Esophagus squamous epithelium (tissue), 5 donors: ENCODE results near the gene NUBP1. TPM values are rescaled to one million over a fixed set of nuclear protein-coding genes. Genes with fewer than 3 reads are reported as not detected.
A peak's percentile ranks its signal among the peaks of the same experiment; 100 is the strongest.
"Not testable (repeated sequence)": the region's sequence is repeated elsewhere in the genome, so short reads cannot be mapped to it uniquely, and the experiment has no call there.

Source experiments
- DNase-seq: peaks from one replicate; lab custom pipeline; 2025; lab: John Stamatoyannopoulos, UW
- H3K27ac ChIP-seq, 4 donors: fragments of 200-600 bp; sonication (generic); one replicate each; pipeline ENCODE4 v1.5.1; 2016 to 2019; ENCODE audit warnings: mild to moderate bottlenecking in 1 of 4
- H3K27me3 ChIP-seq, 4 donors: fragments of 200-600 bp; sonication (generic); 1 replicate in 3 of 4; 2 replicates in 1 of 4; pipeline versions ENCODE4 v1.5.1 to v1.6.0; 2017 to 2021; ENCODE audit warnings: antibody characterized with exemption in 1 of 4
- H3K36me3 ChIP-seq, 3 donors: fragments of 200-600 bp; sonication (generic); one replicate each; pipeline ENCODE4 v1.5.1; 2016 to 2019
- H3K4me1 ChIP-seq, 3 donors: fragments of 200-600 bp; sonication (generic); one replicate each; pipeline ENCODE4 v1.5.1; 2017 to 2019
- H3K4me3 ChIP-seq, 4 donors: fragments of 200-600 bp; sonication (generic); 1 replicate in 3 of 4; 2 replicates in 1 of 4; pipeline ENCODE4 v1.5.1; 2016 to 2019; ENCODE audit warnings: mild to moderate bottlenecking in 2 of 4, moderate library complexity in 1 of 4
- H3K9me3 ChIP-seq, 3 donors: fragments of 200-600 bp; sonication (generic); one replicate each; pipeline ENCODE4 v1.5.1; 2016 to 2019
- CTCF ChIP-seq, 6 experiments: fragments of 450-650 bp in 4 of 6; fragments of 200-600 bp in 2 of 6; sonication (generic) in 2 of 6; IDR thresholded peaks; one replicate each; pipeline ENCODE4 v1.5.1; 2016 to 2019; ENCODE audit warnings: antibody characterized with exemption in 6 of 6, mild to moderate bottlenecking in 4 of 6, moderate library complexity in 4 of 6
- POLR2A ChIP-seq, 4 donors: fragments of 450-650 bp; IDR thresholded peaks; one replicate each; pipeline ENCODE4 v1.6.1; 2017; ENCODE audit warnings: antibody characterized with exemption in 4 of 4, mild to moderate bottlenecking in 4 of 4, moderate library complexity in 3 of 4
- WGBS, 2 donors: methylation state at CpG; one replicate each; pipeline ENCODE4 v1.1.5; 2018; 5-methylcytosine and 5-hydroxymethylcytosine counted together
- intact Hi-C: fragments of 100-400 bp; cut with DNase I; formaldehyde crosslinking; loops from one replicate; pipeline ENCODE4 v1.15.0; 2022
- total RNA-seq, 4 donors: library from RNA; depleted of rRNA; stranded (reverse); fragments of >200 nt; gene quantifications; one replicate each; pipeline ENCODE4 v1.1.0, GENCODE V29; 2016
- donor health status: DM: yes; HTN: yes; CAD: no.

NUBP1 gene
- total RNA-seq, 4 donors from 2014 or later, result 18.9 to 25.6 (median 21.1) TPM

GRCh38 chr16:10737068-10737625 lies 6.5 kb upstream of the NUBP1 start:
- Histone ChIP-seq H3K4me3 (peak overlapping the region in 1 of 4 donors; percentile 16), H3K9me3 (no peaks in the 10 kb centered on the region)
- 27 to 34% methylated on average over 12 of the region's 12 CpGs for WGBS, 2 donors

GRCh38 chr16:10738231-10739077 lies 5.2 kb upstream of the NUBP1 start:
- TF ChIP-seq CTCF (IDR thresholded peaks at IDR 0.05) (no peak), POLR2A (IDR thresholded peaks at IDR 0.05) (no peak)
- intact Hi-C loops, result no loop called here
- no peak for DNase-seq

More at GRCh38 chr16:10737068-10737625, 6.5 kb upstream of the NUBP1 start:
- no peak for DNase-seq
- intact Hi-C loops, result loop anchor here (2.0 kb wide), 1 partner anchor 214 kb away; no protein-coding TSS in a partner anchor
- H3K27me3 ChIP-seq, result no peaks in the 10 kb centered on the region
- TF ChIP-seq CTCF (IDR thresholded peaks at IDR 0.05) (peak; percentile 94 to 97 (median 96)), POLR2A (IDR thresholded peaks at IDR 0.05) (no peak)
- H3K27ac ChIP-seq, result peak overlapping the region; percentile 69 to 81 (median 78)
- H3K4me1 ChIP-seq, result peaks cover 10 to 30% (median 23%) of the 10 kb centered on the region in 3 donors
- H3K36me3 ChIP-seq, result no peaks in the 10 kb centered on the region

DNA sequence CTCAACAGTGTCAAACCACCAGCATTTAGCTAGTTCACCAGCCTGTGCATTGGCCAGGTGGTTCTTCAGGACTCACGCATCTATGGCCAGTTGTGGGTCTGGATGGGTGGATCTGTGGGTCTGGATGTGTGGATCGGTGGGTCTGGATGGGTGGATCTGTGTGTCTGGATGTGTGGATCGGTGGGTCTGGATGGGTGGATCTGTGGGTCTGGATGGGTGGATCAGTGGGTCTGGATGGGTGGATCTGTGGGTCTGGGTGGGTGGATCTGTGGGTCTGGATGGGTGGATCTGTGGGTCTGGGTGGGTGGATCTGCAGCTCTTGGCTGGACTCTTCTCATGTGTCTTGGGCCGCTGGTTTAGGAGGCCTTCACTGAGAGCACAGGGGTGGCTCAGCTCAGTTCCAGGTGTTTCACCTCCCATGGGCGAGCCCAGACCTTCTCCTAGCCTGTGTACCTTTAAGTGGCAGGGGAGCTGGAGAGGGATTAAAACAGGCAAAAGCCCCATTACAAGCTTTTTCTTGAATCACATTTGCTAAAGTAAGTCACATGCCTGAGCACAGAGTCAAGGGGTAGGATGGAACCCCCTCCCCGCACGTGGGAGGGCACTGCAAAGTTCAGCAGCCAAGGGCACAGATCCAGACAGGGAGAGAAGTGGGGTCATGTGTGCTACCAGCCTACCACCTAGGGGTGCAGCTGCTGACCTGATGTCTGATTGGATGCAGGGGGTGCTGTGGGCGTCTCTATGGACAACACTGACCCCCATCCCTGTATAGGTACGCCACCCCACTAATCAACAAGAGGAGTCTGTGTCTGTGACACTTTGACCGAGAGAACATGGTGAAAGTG lies 3.4 kb upstream of the NUBP1 start:
- no peak for DNase-seq
- 87 to 88% methylated on average over 4 to 6 of the region's 10 CpGs for WGBS, 2 donors
- H3K36me3 ChIP-seq, result no peaks in the 10 kb centered on the region
- intact Hi-C loops, result no loop called here
- no peaks in the 10 kb centered on the region for H3K27me3 ChIP-seq
- peaks cover 10 to 47% (median 37%) of the 10 kb centered on the region in 3 donors for H3K4me1 ChIP-seq
- H3K9me3 ChIP-seq, result no peaks in the 10 kb centered on the region
- H3K27ac ChIP-seq, result no peak overlapping the region
- H3K4me3 ChIP-seq, result no peak overlapping the region
- TF ChIP-seq POLR2A (IDR thresholded peaks at IDR 0.05), result no peak
- no peak for TF ChIP-seq CTCF (IDR thresholded peaks at IDR 0.05)

More at GRCh38 chr16:10738231-10739077, 5.2 kb upstream of the NUBP1 start:
- Histone ChIP-seq H3K27me3 (no peaks in the 10 kb centered on the region), H3K36me3 (no peaks in the 10 kb centered on the region), H3K27ac (peak overlapping the region; percentile 69 to 81 (median 80)), H3K9me3 (no peaks in the 10 kb centered on the region), H3K4me3 (no peak overlapping the region), H3K4me1 (peaks cover 10 to 36% (median 28%) of the 10 kb centered on the region in 3 donors)
- 31 to 38% methylated on average over 12 of the region's 12 CpGs for WGBS, 2 donors

- TF ChIP-seq CTCF (IDR thresholded peaks at IDR 0.05), result no peak
- no peak overlapping the region for H3K4me3 ChIP-seq
- no peaks in the 10 kb centered on the region for H3K27me3 ChIP-seq
- no peaks in the 10 kb centered on the region for H3K9me3 ChIP-seq
- intact Hi-C loops, result no loop called here
- peaks cover 10 to 53% (median 42%) of the 10 kb centered on the region in 3 donors for H3K4me1 ChIP-seq
- H3K27ac ChIP-seq, result no peak overlapping the region
- WGBS, 2 donors, result 66 to 95% methylated on average over 2 of the region's 2 CpGs
- no peaks in the 10 kb centered on the region for H3K36me3 ChIP-seq
- no peak for DNase-seq
Measured at GRCh38 chr16:10740845-10741208, 2.8 kb upstream of the NUBP1 start.

GRCh38 chr16:10741249-10741648 lies 2.4 kb upstream of the NUBP1 start:
- intact Hi-C loops, H3K27me3 ChIP-seq, H3K27ac ChIP-seq, H3K9me3 ChIP-seq, H3K36me3 ChIP-seq, DNase-seq, H3K4me3 ChIP-seq: not testable (repeated sequence)
- WGBS, 2 donors, result 90 to 94% methylated on average over 10 of the region's 10 CpGs
- H3K4me1 ChIP-seq, result peaks cover 10 to 55% (median 42%) of the 10 kb centered on the region in 3 donors
